Islet of Langerhans (tissue), 1 donor: ENCODE data around the gene UVSSA.
"Not testable (repeated sequence)": the region's sequence is repeated elsewhere in the genome, so short reads cannot be mapped to it uniquely, and the experiment has no call there.

Experiments used
- FAIRE-seq: peaks from one replicate; lab custom pipeline; 2011; peaks lifted over from hg19 to GRCh38; lab: Jason Lieb, UNC

The UVSSA gene

GRCh38 chr4:1316537-1317168, 30.4 kb upstream of the UVSSA start:
- no peak for FAIRE-seq

DNA sequence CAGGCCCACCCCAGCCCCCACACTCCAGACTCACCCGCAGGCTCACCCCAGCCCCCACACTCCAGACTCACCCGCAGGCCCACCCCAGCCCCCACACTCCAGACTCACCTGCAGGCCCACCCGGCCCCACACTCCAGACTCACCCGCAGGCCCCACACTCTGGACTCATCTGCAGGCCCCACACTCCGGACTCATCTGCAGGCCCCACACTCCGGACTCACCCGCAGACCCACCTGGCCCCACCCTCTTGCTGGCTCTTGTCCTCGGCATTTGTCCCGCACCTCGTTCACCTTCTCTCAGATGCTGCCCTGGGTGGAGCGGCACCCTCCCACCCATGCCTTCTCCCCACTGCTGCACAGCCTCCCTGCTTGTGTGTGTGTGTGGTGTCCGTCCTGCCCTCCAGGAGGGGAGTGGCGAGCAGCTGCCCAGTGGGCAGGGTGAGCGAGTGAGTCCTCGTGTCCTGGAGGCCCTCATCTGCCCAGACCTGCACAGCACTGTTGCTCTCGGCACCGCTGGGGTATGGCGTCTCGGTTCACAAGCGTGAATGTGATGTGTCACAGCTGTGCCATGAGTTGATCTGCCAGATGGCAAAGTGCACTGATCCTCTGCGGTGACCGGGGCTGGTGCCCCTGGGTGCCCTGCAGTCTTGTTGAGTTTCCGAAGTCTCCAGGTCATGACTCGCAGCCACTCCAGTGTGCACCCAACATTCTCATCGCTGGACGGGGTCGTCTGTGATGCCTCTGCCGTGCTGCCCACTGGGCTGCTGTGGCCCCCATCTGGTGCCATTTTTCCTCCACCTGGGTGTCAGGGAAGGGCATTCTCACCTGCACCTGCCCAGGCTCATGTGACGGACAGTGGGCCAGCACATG, 29.6 kb upstream of the UVSSA start:
- no peak for FAIRE-seq

GRCh38 chr4:1318046-1318375, 29.0 kb upstream of the UVSSA start:
- no peak for FAIRE-seq

DNA sequence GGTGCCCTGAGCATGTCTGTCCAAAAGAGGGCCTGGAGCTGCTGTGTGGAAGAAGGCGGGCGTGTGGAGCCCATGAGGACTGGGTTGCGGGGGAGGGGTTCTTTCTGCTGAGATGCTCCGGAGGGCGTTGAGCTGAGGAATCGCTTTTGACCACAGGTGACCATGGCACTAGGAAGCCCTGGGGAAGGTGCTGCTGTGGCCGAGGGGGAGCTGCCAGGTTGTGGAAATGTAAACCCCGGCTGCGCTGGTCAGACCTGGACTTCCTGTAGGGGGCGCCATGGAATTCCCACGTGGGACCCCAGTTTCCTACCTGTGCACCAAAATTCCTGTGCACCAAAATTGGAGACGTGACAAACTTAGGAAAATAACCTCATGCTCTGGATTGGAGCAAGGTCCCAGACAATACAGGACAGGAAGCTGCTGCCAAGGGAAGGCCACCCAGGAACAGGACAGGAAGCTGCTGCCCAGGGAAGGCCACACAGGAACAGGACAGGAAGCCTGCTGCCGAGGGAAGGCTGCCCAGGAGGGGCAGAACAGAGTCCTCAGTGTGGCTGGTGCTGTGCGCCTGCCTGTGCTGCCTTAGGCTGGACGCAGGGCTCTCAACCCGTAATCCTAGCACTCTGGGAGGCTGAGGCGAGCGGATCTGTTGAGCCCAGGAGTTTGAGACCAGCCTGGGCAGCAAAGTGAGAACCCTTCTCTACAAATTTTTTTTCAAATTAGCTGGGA, 28.4 kb upstream of the UVSSA start:
- FAIRE-seq: no peak

DNA sequence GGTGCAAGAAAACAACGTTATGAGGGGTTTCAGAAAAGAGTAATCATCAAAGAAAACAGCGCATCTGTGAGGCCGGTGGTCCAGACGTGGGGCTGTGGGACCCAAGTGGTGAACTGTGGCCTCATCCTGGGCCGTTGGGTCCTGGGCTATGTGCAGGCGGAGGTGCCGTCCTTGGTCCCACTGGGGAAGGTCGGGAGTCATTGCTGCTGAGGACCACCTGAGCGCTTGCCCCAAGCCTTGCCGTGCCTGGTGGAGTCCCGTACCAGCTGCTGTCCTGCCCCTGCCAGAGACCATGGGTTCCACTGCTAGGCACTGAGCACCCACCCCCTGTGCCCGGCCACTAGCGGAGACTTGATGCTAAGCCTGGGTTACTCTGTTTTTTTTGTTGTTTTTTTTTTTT, 25.5 kb upstream of the UVSSA start:
- no peak for FAIRE-seq

- FAIRE-seq: no peak
These were observed 24.9 kb upstream of the UVSSA start for GRCh38 chr4:1321946-1322650.

DNA sequence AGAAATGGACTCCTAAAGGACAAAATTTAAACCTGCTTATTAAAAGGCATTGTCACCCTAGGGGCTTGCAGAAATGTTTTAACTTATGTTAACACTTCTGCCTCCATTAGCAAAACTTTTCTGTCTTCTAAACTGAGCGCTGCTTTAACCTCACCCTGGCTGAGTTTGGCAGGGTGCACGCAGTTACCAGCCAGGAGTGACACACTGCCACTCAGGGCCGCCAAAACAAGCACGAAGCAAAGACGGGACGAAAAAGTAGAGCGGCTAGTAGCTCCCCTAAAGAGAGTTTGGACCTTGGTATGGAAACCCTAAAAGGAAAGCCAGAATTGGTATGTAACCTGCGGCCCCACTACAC, 23.8 kb upstream of the UVSSA start:
- FAIRE-seq: no peak

- FAIRE-seq: no peak
These were observed 23.2 kb upstream of the UVSSA start for GRCh38 chr4:1323635-1324442.

- FAIRE-seq: not testable (repeated sequence)
These were observed 22.4 kb upstream of the UVSSA start for GRCh38 chr4:1324443-1325175.

- no peak for FAIRE-seq
These were observed 21.9 kb upstream of the UVSSA start for GRCh38 chr4:1325176-1325480.

DNA sequence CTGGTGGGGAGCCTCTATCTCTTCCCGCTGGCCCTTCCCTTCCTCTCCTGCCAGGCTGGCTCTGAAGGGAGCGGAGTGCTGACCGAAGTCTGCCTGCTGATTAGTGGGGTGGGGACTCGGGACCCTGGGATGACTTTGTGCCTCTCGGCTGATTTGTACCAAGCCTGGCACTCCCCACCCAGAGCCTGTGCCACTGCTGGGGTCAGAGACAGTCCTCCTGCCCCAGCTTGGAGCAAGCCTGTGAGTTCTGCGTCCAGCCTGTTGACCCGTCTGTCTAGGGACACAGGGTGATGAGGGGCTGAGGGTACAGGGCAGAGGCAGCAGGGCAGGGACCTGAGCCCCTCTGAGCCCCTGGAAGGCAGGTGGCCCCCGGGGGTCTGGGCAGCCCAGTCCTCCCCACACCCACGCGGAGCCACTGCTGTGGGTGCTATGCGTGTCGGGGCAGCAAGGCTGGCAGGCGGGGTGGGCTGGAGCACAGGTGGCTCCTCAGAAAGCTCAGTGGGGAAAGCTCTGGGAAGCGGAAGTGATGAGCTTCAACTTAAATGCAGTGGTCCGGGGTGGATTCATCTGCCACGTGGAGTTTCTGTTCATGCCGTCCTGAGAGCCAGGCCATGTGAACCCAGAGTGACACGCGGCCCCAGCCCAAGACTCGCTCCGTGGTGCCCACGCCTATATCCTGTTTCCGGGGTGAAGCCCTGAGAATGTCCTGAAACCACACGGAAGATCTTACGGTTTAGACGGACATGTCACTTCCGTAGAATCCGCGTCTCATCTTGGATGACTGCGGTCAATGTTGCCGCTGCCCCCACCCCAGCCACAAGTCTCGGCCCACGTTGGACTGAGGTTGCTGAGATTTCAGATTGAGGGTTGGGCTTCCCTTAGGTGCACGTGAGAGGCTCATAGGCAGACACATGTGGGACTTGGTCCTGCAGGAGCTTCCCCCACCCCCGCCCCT, 21.1 kb upstream of the UVSSA start:
- no peak for FAIRE-seq

DNA sequence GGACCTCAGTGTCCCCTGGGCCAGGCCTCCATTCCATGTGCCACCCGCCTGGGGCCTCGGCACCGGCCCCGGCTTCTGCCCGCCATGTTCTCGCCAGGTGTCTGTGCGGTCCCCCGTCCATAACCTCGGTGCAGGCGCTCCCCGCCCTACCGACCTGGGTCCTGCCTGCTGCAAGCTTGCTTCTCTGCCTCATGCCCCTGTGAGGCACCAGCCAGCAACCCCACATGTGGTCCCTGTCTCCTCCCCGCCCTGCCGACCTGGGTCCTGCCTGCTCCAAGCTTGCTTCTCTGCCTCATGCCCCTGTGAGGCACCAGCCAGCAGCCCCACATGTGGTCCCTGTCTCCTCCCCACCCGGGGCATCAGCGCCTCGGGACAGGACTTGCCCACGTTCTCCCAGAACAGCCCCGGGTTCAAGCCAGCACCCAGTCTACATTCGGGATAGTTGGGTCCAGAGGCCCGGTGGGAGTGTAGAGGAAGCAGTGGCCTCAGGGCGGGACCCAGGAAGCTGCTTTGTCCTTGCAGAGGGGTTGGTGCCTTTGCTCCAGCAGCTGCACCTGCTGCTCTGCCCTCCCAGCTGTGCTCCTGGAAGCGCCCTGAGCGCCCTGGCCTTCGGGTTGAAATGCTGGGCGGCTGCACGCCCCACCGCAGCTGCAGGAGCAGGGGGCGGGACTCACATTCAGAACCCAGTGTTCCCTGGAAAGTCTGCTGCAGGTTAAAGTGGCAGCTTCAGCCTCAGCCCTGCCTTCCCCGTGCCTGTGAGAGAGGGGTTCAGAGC, 20.1 kb upstream of the UVSSA start:
- FAIRE-seq: no peak

DNA sequence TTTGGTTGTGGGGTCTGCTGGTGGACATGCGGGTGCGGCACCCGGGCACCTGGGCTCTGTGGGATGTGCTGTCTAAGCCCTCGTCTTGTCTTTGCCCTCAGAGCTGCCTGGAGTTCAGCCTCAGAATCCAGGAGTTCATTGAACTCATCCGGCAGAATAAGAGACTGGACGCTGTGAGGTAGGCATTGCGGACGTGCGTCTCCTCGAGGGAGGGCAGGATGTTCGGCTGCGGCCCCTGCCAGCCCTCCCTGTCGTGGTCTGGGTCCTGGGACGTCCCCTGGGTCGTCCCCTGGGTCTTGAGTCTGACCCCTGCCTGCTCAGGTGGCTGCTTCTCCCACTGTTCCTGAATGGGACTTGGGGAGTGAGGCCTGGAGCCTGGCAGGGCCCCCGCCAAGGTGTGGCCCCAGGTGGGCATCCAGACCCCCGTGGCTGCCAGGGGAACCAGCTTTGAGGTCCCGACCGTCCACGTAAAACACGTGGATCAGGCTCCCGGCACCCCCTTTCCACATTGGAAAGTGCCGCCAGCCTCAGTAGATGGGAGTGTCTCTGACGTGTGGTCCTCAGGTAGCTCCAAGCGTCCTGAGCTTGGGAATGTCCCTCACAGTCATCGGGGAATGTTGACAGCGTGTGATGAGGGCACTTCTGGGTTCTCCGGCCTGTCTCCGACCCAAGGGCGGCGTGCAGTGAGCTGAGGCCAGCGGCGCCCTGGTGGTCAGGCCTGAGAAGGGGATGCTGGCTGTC, 19.3 kb upstream of the UVSSA start:
- FAIRE-seq: no peak

GRCh38 chr4:1328267-1329155, 18.5 kb upstream of the UVSSA start:
- no peak for FAIRE-seq

DNA sequence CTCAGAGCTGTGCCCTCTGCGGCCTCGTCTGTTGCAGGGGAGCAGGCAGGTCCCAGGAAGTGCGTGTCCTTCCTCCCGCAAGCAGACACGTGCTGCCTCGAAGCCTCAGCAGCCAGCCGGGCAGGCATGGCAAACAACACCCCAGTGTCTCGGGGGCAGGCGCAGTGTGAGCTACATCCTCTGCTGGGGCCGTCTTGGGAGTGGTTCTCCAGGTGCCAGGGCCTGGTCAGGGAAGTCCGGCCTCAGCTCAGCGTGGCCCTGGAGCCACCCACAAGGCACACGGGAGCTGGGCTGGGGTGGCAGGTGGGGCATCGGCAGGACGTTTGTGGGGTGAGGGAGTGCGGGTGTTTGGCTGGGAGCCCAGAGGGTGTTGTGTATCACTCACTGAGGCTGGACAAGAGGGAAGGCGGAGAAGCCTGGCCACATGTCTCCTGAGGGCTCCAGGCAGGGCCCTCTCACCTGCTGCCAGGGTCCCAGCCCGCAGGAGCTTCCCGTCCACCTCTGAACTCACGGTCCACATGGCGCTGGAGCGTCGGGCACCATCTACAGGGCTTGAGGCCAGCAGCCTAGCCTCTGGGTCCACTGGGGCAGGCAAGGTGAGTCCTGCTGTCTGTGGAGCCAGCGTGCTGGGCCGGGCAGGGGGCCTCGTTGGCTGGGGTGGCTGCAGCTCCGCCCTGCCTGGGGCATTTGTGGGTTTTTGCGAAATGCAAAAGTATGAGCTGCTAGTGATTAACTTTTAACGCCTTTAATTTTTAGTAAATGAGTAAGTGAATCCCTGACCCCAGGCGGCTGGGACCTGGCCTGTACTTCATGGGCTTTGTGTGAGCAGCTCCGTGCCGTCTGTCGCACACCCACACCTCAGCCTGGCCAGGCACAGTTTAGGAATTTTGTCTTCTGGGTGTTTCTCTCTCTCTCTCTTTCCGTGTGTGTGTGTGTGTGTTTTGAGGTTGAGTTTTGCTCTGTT, 17.3 kb upstream of the UVSSA start:
- FAIRE-seq: no peak
